ENCODE results near the gene RASGRF2. TPM values are rescaled to one million over a fixed set of nuclear protein-coding genes. Genes with fewer than 3 reads are reported as not detected.

Gene RASGRF2
- total RNA-seq, 1 experiment from 2014 or later, result 9.1 TPM

GRCh38 chr5:80951366-80951765 is 8.8 kb upstream of the RASGRF2 start:
- intact Hi-C loops (cut with micrococcal nuclease; ENCODE audit: unreplicated experiment), result no loop called here
- BruUV-seq (replicated peaks), result no TSS peak
- H3K4me1 ChIP-seq (ENCODE audit: insufficient read depth, low read length, poor library complexity, severe bottlenecking), result no peaks in the 10 kb centered on the region
- no peaks in the 10 kb centered on the region for H3K36me3 ChIP-seq (ENCODE audit: insufficient read depth, low read length, poor library complexity, severe bottlenecking)
- no peak overlapping the region for H3K4me3 ChIP-seq (ENCODE audit: low read depth, low read length, poor library complexity, severe bottlenecking)
- ChIA-PET POLR2A (ENCODE audit: low non-redundant PET) (no interaction called here), CTCF (no interaction called here)
- no peaks in the 10 kb centered on the region for H3K9me3 ChIP-seq (ENCODE audit: low read depth, low read length, poor library complexity, severe bottlenecking)
- TF ChIP-seq EZH2 (IDR thresholded peaks at IDR 0.05; ENCODE audit: borderline replicate concordance, low read depth, low read length, poor library complexity, severe bottlenecking) (no peak), CTCF (conservative IDR thresholded peaks at IDR 0.05; ENCODE audit: low read depth, low read length) (no peak)
- no peak for DNase-seq (ENCODE audit: low spot score)
- no peak overlapping the region for H3K27ac ChIP-seq (ENCODE audit: low read depth, low read length, poor library complexity, severe bottlenecking)
- H3K27me3 ChIP-seq (replicated peaks; ENCODE audit: insufficient read depth, low read depth, low read length, poor library complexity), result no peaks in the 10 kb centered on the region

GRCh38 chr5:80953587-80953986 is 6.6 kb upstream of the RASGRF2 start:
- POLR2A ChIA-PET (ENCODE audit: low non-redundant PET), result no interaction called here

GRCh38 chr5:80955082-80955590 is 5.0 kb upstream of the RASGRF2 start:
- Histone ChIP-seq H3K36me3 (ENCODE audit: insufficient read depth, low read length, poor library complexity, severe bottlenecking) (no peaks in the 10 kb centered on the region), H3K4me3 (ENCODE audit: low read depth, low read length, poor library complexity, severe bottlenecking) (no peak overlapping the region), H3K27ac (ENCODE audit: low read depth, low read length, poor library complexity, severe bottlenecking) (no peak overlapping the region), H3K4me1 (ENCODE audit: insufficient read depth, low read length, poor library complexity, severe bottlenecking) (peaks cover 12% of the 10 kb centered on the region), H3K27me3 (replicated peaks; ENCODE audit: insufficient read depth, low read depth, low read length, poor library complexity) (no peaks in the 10 kb centered on the region), H3K9me3 (ENCODE audit: low read depth, low read length, poor library complexity, severe bottlenecking) (no peaks in the 10 kb centered on the region)
- DNase-seq (ENCODE audit: low spot score), result no peak
- intact Hi-C loops (cut with micrococcal nuclease; ENCODE audit: unreplicated experiment), result no loop called here
- BruUV-seq (replicated peaks), result no TSS peak
- POLR2A ChIA-PET (ENCODE audit: low non-redundant PET), result no interaction called here
- CTCF ChIA-PET, result no interaction called here
- TF ChIP-seq CTCF (conservative IDR thresholded peaks at IDR 0.05; ENCODE audit: low read depth, low read length) (no peak), EZH2 (IDR thresholded peaks at IDR 0.05; ENCODE audit: borderline replicate concordance, low read depth, low read length, poor library complexity, severe bottlenecking) (no peak)

More at GRCh38 chr5:80953587-80953986, 6.6 kb upstream of the RASGRF2 start:
- H3K27me3 ChIP-seq (replicated peaks; ENCODE audit: insufficient read depth, low read depth, low read length, poor library complexity), result no peaks in the 10 kb centered on the region
- H3K36me3 ChIP-seq (ENCODE audit: insufficient read depth, low read length, poor library complexity, severe bottlenecking), result no peaks in the 10 kb centered on the region
- H3K4me3 ChIP-seq (ENCODE audit: low read depth, low read length, poor library complexity, severe bottlenecking), result no peak overlapping the region
- CTCF ChIA-PET, result no interaction called here
- BruUV-seq (replicated peaks), result no TSS peak
- no peak overlapping the region for H3K27ac ChIP-seq (ENCODE audit: low read depth, low read length, poor library complexity, severe bottlenecking)
- no peaks in the 10 kb centered on the region for H3K9me3 ChIP-seq (ENCODE audit: low read depth, low read length, poor library complexity, severe bottlenecking)
- no peak for DNase-seq (ENCODE audit: low spot score)
- TF ChIP-seq EZH2 (IDR thresholded peaks at IDR 0.05; ENCODE audit: borderline replicate concordance, low read depth, low read length, poor library complexity, severe bottlenecking) (no peak), CTCF (conservative IDR thresholded peaks at IDR 0.05; ENCODE audit: low read depth, low read length) (no peak)
- peaks cover 7% of the 10 kb centered on the region for H3K4me1 ChIP-seq (ENCODE audit: insufficient read depth, low read length, poor library complexity, severe bottlenecking)
- intact Hi-C loops (cut with micrococcal nuclease; ENCODE audit: unreplicated experiment), result no loop called here

Measured in A673 (cell line).